ENCODE results near the gene BSND. TPM values are rescaled to one million over a fixed set of nuclear protein-coding genes. Genes with fewer than 3 reads are reported as not detected.

Gene BSND
- total RNA-seq, 4 donors from 2014 or later, result not detected

DNA sequence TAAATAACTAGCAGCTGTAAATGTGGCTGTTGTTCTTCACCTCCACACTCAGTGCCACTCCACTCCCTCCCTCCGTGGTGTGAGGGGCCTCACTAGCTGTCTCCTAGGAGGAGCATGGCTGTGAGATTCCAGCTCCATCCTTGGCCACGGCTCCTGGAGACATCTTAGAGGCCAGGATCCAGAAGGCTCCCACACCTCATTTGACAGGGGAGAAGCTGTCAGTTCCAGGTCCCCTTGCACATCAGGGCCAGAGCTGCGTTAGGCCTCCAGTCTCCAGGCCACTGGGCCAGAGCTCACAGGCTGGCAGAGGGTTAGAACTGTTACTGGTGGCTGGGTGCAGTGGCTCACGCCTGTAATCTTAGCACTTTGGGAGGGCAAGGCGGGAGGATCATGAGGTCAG lies 55.7 kb downstream of the BSND start:
- Histone ChIP-seq H3K36me3 (peaks cover 0 to 24% (median 0%) of the 10 kb centered on the region in 3 donors), H3K4me3 (no peak overlapping the region), H3K27ac (no peak overlapping the region), H3K27me3 (no peaks in the 10 kb centered on the region), H3K4me1 (no peaks in the 10 kb centered on the region), H3K9me3 (no peaks in the 10 kb centered on the region)
- intact Hi-C loops (cut with DNase I), result no loop called here
- no peak for TF ChIP-seq POLR2A (IDR thresholded peaks at IDR 0.05)
- TF ChIP-seq, protein P1, sequence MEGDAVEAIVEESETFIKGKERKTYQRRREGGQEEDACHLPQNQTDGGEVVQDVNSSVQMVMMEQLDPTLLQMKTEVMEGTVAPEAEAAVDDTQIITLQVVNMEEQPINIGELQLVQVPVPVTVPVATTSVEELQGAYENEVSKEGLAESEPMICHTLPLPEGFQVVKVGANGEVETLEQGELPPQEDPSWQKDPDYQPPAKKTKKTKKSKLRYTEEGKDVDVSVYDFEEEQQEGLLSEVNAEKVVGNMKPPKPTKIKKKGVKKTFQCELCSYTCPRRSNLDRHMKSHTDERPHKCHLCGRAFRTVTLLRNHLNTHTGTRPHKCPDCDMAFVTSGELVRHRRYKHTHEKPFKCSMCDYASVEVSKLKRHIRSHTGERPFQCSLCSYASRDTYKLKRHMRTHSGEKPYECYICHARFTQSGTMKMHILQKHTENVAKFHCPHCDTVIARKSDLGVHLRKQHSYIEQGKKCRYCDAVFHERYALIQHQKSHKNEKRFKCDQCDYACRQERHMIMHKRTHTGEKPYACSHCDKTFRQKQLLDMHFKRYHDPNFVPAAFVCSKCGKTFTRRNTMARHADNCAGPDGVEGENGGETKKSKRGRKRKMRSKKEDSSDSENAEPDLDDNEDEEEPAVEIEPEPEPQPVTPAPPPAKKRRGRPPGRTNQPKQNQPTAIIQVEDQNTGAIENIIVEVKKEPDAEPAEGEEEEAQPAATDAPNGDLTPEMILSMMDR (IDR thresholded peaks at IDR 0.05), result no peak
- WGBS, 2 donors, result 84 to 100% methylated on average over 1 to 3 of the region's 5 CpGs
- no peak for DNase-seq

DNA sequence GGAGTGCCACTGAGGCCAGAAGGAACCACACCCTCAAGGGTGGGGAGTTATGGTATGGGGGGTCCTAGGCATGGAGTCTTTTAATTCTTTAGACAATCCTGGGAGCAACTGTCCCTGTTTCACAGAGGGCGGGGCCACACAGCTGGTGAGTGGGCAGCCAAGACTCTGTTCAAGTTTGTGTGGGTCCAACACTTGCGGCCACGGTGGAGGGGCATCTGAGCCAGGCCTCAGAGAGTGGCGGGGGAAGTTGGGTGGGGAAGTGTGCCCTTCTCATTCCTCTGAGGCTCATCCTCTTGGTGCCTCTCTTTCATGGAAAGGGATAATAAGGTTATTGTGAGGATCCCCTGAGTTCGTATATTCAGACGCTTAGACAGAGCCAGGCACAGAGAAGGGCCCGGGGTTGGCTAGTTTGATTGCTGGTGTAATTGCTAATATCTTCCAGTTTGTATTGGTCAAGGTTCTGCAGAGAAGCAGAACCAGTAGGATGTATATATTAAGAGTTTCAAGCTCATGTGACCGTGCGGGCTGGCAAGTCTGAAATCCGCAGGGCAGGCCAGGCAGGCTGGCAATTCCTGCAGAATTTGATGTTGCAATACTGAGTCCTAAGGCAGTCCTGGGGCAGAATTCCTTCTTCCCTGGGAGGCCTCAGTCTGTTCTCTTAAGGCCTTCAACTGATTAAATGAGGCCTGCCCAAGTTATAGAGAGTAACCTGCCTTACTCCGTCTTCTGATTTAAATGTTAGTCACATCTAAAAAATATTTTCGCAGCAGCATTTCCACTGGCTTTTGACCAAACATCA lies 56.5 kb downstream of the BSND start:
- Histone ChIP-seq H3K36me3 (peaks cover 0 to 24% (median 0%) of the 10 kb centered on the region in 3 donors), H3K27ac (no peak overlapping the region), H3K4me1 (peaks cover 0 to 4% (median 0%) of the 10 kb centered on the region in 3 donors), H3K27me3 (no peaks in the 10 kb centered on the region), H3K4me3 (no peak overlapping the region), H3K9me3 (no peaks in the 10 kb centered on the region)
- no peak for DNase-seq
- 77 to 87% methylated on average over 9 to 12 of the region's 12 CpGs for WGBS, 2 donors
- intact Hi-C loops (cut with DNase I), result no loop called here
- no peak for TF ChIP-seq POLR2A (IDR thresholded peaks at IDR 0.05)
- TF ChIP-seq, protein P1 (IDR thresholded peaks at IDR 0.05), result no peak

DNA sequence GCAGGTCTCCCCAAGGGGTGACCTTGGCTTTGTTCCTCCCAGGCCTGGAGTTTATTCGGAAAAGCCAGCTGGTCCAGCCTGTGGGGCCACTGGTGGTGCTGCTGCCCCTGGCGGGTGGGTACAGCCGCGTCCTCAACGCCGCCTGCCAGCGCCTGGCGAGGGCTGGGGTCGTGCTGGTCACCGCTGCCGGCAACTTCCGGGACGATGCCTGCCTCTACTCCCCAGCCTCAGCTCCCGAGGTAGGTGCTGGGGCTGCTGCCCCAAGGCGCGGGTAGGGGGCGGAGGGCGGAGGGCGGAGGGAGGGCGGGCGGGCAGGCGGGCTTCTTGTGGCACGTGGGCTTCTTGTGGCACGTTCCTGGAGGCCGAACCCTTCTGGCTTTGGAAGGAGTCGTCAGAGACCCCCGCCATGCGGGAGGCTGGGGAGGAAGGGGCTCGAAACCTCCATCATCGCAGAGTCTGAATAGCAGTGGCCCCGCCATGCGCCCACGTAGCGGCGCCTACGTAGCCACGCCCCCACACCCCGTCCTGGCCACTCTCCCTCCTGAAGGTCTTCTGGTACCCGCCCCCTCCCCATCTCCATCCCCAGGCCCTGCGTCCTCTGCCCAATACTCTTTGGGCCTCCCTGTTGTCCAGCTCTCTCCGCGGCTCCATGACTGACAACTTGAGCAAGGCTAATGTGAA lies 57.4 kb downstream of the BSND start:
- 92 to 93% methylated on average over 17 to 22 of the region's 42 CpGs for whole genome bisulfite sequencing, 2 donors
- H3K9me3 ChIP-seq, result no peaks in the 10 kb centered on the region
- H3K27ac ChIP-seq, result no peak overlapping the region
- H3K4me3 ChIP-seq, result no peak overlapping the region
- no peaks in the 10 kb centered on the region for H3K27me3 ChIP-seq
- intact Hi-C loops (cut with DNase I), result no loop called here
- no peak for TF ChIP-seq POLR2A (IDR thresholded peaks at IDR 0.05)
- TF ChIP-seq, protein P1 (IDR thresholded peaks at IDR 0.05), result no peak
- peaks cover 0 to 25% (median 0%) of the 10 kb centered on the region in 3 donors for H3K36me3 ChIP-seq
- DNase-seq, result no peak
- H3K4me1 ChIP-seq, result peaks cover 0 to 4% (median 0%) of the 10 kb centered on the region in 3 donors

DNA sequence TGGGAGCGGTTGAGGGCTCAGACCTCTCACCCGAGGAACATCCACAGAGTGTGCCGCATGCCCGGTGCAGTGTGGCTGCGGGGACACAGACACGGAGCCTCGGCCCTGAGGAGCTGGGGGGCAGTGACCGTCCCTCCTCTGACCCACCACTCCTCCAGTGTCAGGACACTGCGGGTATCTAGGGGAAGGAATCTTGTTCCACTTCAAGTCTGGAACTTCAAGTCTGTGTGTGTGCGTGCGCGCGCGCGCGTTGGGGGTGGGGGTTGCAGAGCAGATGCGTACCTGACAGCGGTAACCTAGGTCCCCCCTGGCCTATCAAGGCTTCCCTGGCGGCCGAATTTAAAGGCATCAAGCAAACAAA lies 57.9 kb downstream of the BSND start:
- DNase-seq, result no peak
- Histone ChIP-seq H3K27ac (no peak overlapping the region), H3K27me3 (no peaks in the 10 kb centered on the region), H3K9me3 (no peaks in the 10 kb centered on the region), H3K4me3 (no peak overlapping the region), H3K36me3 (peaks cover 0 to 30% (median 0%) of the 10 kb centered on the region in 3 donors), H3K4me1 (peaks cover 0 to 4% (median 0%) of the 10 kb centered on the region in 3 donors)
- TF ChIP-seq, protein P1 (IDR thresholded peaks at IDR 0.05), result no peak
- TF ChIP-seq POLR2A (IDR thresholded peaks at IDR 0.05), result no peak
- intact Hi-C loops (cut with DNase I), result no loop called here
- WGBS, 2 donors, result 93 to 96% methylated on average over 4 to 12 of the region's 20 CpGs

Measured in esophagus squamous epithelium (tissue), 5 donors.